Measurements from ENCODE around the gene MTRR.

- TF ChIP-seq CTCF (IDR thresholded peaks at IDR 0.05) (no peak), POLR2A (IDR thresholded peaks at IDR 0.05) (no peak)
Measured at GRCh38 chr5:7871653-7872052, 2.7 kb downstream of the MTRR start.
